Measurements from ENCODE around the gene SEC16B.

The SEC16B gene

DNA sequence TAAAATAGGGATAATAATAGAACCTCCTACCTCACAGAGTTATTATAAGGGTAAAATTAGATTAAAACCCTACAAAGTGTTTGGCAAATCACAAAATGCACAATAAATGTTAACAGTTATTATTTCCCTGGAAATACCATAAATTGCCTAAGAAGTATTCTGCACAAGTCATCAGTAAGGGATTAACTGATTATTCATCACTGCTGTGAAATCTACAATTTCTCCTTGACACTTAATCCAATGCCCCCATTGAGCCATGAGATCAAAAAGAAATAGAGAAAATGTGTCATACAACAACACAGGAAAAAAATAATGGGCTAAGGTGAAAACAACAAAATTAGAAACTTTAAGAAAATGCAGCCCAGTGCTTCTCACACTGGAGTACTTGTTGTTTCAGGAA lies 6.7 kb upstream of the SEC16B start:
- DNase-seq (ENCODE audit: low spot score) = no peak

GRCh38 chr1:177975588-177976495 lies 6.0 kb upstream of the SEC16B start:
- peak; percentile 32 for DNase-seq (ENCODE audit: low spot score)

- no peak for DNase-seq (ENCODE audit: low spot score)
These were observed 3.7 kb upstream of the SEC16B start for GRCh38 chr1:177973585-177973984.

GRCh38 chr1:177969109-177969508 lies 749 bp downstream of the SEC16B start:
- DNase-seq (ENCODE audit: low spot score) = no peak

DNA sequence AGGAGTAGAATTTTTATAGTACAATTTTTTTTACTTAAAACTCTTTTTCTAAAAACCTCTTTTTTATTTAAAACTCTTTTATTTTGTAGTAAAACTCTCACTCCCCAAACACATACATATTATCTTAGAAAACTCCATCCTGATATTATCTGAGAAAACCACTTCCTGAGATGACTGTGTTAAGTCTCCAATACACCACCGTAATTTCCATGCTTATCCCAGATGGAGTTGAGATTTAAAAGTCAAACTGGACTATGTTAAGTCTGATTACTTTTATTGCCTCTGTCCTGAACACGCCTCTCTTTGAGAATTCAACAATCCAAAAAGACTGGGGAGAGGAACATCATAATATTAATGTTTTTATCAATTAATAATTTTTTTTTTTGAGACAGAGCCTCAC lies 3.7 kb downstream of the SEC16B start:
- DNase-seq (ENCODE audit: low spot score) = no peak

GRCh38 chr1:177965293-177965692 lies 4.6 kb downstream of the SEC16B start:
- no peak for DNase-seq (ENCODE audit: low spot score)

DNA sequence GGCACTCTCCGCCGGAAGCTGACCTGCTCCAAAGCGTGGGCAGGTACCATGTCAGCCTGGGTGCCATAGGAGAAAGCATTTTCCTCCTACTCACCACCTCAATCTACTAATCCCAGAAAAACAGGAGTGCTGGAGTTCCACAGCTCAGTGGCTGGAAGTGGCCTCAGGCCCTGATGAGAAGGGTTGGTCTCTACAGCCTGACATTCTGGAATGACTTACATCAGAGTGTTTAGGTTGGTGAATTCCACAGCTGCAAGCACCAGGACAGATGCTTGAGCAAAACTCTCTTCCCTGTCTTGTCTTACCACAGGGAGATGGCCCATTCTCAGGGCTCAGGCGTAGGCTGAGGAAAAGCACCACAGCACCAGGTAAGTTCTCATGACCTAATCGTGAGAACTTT lies 5.5 kb downstream of the SEC16B start:
- no peak for DNase-seq (ENCODE audit: low spot score)

- DNase-seq (ENCODE audit: low spot score) = no peak
These were observed 8.8 kb downstream of the SEC16B start for GRCh38 chr1:177960939-177961622.

- DNase-seq (ENCODE audit: low spot score) = peak; percentile 40
These were observed 9.9 kb downstream of the SEC16B start for GRCh38 chr1:177959811-177960515.

- DNase-seq (ENCODE audit: low spot score) = no peak
These were observed 11.8 kb downstream of the SEC16B start for GRCh38 chr1:177958092-177958491.

DNA sequence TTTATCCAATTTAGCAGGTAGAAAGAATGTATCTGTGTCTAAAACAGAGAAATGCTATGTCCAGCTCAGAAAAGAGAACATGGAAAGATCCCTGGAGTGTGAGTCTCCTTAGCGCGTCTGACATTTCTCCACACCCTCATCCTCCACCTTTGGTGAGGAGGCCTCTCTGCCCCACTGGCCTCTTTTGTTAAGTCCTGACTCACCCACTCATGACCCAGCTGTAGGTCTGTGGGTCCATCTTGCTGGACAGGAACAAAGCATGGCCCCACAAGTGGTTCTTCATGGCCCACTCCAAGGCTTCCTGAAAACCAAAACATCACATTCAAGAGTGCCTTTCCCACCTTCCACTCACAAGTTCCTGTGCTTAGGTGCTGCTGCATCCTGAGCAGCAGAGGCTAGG lies 15.8 kb downstream of the SEC16B start:
- DNase-seq (ENCODE audit: low spot score) = no peak

DNA sequence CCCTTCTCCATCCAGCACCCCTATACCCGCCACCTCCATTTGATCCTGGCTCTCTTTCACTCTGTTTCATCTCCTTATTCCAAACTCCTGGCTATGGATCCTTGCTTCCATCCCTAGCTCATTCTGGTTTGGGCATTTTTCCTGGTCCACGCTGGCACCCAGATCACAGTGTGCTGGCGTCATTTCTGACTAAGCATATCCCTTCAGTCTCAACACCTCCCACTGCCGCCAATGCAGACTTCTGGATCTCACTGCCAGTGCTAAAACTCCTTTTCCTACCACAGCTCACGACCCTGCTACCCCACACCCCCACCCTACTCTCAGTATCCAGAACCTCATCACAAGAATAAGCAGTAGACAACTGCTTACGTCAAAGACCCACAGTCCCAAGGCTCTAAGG lies 16.3 kb downstream of the SEC16B start:
- DNase-seq (ENCODE audit: low spot score) = no peak

- no peak for DNase-seq (ENCODE audit: low spot score)
These were observed 17.2 kb downstream of the SEC16B start for GRCh38 chr1:177952691-177953090.

GRCh38 chr1:177952249-177952648 lies 17.6 kb downstream of the SEC16B start:
- DNase-seq (ENCODE audit: low spot score) = no peak

GRCh38 chr1:177950506-177950905 lies 19.4 kb downstream of the SEC16B start:
- no peak for DNase-seq (ENCODE audit: low spot score)

GRCh38 chr1:177948336-177948972 lies 21.4 kb downstream of the SEC16B start:
- DNase-seq (ENCODE audit: low spot score) = peak; percentile 66

GRCh38 chr1:177947623-177948022 lies 22.2 kb downstream of the SEC16B start:
- DNase-seq (ENCODE audit: low spot score) = no peak

DNA sequence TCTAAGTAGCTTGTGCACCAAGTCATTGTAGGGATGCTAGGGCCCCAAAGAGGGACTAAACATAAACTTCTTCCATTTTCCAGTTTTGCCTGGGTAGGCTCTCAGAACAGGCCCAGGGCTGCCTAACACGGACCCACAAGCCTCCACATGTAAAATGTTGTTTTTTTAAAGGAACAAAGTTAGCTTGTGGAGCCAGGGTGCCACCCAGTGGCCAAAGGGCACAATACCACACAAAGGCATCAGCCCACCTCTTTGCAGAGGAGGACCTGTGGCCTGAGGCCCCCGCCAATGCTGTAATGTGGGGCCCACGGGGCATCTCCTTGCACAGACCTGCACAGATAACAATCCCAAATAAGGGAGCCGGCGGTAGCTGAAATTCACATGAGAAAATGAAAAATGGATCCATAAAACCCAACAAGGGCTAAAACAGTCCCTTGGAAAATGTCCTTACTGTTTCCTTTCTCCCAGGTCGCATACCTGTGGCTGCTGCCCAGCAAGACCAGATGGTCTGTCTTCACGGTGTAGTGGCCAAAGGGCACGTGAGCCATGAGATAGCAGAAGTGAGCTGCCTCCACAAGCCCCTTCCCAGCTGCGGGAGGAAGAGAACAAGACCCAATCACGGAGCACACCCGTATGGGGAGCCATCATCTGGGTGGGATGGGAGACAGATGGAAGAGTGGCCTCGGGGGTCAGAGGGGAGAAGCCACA lies 23.8 kb downstream of the SEC16B start:
- peak; percentile 63 for DNase-seq (ENCODE audit: low spot score)

GRCh38 chr1:177944016-177944949 lies 25.6 kb downstream of the SEC16B start:
- no peak for DNase-seq (ENCODE audit: low spot score)

GRCh38 chr1:177941976-177942375 lies 27.9 kb downstream of the SEC16B start:
- DNase-seq (ENCODE audit: low spot score) = no peak

DNA sequence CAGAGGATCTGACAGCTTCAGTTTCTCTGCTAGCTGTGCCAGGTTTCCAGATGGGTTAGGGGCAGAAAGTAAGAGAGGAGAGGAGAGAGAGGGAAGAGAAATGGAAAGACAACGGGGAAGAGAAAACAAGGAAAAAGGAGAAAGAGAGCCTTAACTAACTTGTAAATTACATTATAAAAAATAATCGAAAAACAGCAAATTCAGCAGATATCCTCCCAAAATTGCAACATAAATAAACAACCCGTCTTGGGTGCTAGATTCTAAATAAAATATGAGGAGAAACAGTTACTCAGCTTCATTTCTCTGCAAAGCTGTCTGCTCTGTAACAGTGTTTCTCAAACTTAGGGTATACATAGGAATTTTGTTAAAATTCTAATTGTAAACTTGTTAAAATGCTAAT lies 29.2 kb downstream of the SEC16B start:
- DNase-seq (ENCODE audit: low spot score) = no peak
